ENCODE results near the gene MYPOP.

MYPOP gene

DNA sequence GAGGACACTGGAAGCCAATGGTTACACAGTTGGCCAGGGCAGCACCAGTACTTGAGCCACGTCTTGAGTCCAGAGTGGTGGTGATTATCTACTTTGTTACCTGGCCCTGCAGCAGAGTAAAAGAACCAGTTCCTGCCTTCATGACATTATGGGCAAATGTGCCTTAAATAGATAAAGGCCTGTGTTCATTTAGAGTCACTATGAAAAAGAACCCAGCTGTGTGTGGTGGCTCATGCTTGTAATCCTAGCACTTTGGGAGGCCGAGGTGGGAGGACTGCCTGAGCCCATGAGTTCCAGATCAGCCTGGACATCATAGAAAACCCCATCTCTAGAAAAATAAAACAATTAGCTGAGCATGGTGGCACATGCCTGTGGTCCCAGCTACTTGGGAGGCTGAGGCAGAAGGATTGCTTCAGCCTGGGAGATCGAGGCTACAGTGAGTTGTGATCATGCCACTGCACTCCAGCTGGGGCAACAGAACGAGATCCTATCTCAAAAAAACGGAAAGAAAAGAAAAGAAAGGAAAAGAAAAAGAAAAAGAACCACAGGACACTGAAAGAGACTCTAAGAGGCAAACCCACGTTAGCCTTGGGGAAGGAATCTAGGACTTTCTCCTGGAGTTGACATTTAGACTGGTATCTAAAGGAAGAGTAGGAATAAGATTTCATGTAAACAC is 13.1 kb downstream of the MYPOP start:
- TF ChIP-seq, protein P1, sequence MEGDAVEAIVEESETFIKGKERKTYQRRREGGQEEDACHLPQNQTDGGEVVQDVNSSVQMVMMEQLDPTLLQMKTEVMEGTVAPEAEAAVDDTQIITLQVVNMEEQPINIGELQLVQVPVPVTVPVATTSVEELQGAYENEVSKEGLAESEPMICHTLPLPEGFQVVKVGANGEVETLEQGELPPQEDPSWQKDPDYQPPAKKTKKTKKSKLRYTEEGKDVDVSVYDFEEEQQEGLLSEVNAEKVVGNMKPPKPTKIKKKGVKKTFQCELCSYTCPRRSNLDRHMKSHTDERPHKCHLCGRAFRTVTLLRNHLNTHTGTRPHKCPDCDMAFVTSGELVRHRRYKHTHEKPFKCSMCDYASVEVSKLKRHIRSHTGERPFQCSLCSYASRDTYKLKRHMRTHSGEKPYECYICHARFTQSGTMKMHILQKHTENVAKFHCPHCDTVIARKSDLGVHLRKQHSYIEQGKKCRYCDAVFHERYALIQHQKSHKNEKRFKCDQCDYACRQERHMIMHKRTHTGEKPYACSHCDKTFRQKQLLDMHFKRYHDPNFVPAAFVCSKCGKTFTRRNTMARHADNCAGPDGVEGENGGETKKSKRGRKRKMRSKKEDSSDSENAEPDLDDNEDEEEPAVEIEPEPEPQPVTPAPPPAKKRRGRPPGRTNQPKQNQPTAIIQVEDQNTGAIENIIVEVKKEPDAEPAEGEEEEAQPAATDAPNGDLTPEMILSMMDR (IDR thresholded peaks at IDR 0.05; ENCODE audit: control insufficient read depth, insufficient read depth, low read depth, low read length, missing control alignments) = no peak
- DNase-seq (ENCODE audit: low read depth) = no peak
- no peak overlapping the region for H3K4me3 ChIP-seq (ENCODE audit: control insufficient read depth, low read depth, low read length)

DNA sequence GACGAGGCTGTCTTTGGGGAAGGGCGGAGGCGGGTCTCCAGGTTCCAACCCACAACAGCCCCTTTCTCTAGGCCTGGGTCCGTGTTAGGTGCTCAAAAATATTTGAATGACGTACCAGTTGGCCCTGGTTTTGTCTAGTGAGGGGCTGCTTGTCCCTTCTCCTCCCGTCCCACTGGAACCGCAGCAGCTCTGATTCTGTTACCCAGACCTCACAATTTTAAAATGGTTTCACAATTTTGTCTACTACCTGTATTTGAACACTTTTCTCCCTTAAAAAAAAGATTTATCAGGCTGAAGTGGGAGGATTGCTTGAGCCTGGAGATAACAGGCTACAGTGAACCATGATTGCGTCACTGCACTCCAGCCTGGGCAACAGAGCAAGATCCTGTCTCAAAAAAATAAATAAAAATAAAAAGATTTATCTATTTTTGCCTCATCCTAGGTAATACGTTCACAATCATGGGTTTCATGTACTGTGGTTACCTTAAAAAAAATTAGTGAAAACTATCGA is 15.2 kb downstream of the MYPOP start:
- TF ChIP-seq, protein P1 (IDR thresholded peaks at IDR 0.05; ENCODE audit: control insufficient read depth, insufficient read depth, low read depth, low read length, missing control alignments) = no peak
- no peak for DNase-seq (ENCODE audit: low read depth)
- peak overlapping the region; percentile 62 for H3K4me3 ChIP-seq (ENCODE audit: control insufficient read depth, low read depth, low read length)

DNA sequence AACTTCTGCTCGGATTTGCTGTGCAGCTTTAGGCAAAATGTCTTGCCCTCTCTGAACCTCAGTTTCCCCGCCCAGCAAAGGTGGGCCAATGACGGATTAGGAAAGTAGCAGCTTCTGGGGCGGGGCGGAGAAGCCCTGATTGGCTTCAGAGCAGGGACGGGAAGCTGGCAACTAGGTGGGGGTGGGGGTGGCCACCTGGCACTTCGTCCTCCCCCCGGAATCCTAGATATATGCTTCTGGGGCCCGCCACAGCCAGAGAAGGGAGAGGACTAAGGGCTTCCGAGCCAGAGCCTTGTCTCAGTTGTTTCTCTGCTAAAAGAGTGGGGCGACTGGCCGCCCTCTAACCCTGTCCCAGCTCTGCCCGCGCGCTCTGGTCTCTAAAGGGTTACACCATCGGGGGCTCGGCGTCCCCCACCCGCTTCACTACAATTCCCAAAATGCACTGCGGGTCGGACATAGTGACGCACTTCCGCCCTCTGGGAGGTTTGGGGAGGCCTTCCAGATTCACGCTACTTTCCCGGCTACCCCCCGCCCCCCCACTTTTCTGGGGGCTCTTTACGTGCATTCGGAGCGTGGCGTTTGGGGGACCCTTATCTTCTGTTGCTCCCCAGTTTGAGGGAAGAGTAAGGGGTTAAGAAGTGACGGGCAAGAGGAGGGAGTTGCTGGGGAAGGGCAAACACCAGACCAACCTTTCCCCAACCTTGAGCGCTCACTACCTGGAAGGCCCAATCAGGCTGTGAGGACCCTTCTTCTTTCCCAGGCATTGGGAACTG is 15.8 kb downstream of the MYPOP start:
- H3K4me3 ChIP-seq (ENCODE audit: control insufficient read depth, low read depth, low read length) = peak overlapping the region; percentile 62
- peak; percentile 73 for DNase-seq (ENCODE audit: low read depth)
- TF ChIP-seq, protein P1 (IDR thresholded peaks at IDR 0.05; ENCODE audit: control insufficient read depth, insufficient read depth, low read depth, low read length, missing control alignments) = no peak

DNA sequence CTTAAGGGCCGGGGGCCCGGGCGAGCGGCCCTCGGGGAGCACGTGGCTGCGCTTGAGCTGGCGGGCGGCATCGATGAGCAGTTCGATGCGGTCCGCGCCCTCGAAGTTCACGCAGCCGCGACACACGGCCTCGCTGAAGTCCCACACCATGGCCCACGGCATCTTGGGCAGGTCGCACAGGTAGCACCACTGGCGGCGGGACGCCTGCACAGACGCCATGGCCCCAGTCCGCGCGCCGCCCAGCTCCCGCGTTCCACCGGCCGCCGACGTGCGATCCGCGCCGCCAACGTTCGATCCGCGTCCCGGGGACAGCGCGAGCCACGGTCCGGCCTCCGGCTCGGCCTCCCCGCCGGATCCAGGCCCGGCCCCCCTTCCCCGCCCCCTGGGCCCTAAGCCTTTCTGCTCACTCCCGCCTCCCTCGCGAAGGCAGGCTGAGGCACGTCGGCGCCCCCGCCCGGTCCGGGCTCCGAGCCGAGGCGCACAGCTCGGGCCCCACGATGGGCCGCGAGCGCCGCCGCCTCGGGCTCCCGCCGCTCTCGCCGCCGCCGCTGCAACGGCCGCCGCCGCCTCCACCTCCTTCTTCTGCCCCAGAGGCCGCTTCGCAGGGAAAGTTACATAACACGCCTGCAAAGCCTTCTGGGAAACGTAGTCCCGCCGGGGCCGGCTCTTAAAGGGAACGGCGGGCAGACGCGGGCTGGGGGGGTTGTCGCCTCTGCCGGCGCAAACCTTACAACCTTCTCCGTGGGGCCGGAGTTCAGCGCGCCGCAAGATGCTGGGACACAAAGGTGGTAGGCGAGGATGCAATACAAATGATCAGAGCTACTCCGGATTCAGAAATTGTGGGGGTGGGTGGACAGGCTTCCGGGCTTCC is 16.6 kb downstream of the MYPOP start, which contains the start of gene IRF2BP1:
IRF2BP1 (minus strand) TSS at position 586 of the 871 bp plus-strand sequence; CDS start at position 219, 367 bp downstream.
- H3K4me3 ChIP-seq (ENCODE audit: control insufficient read depth, low read depth, low read length) = peak within 1 kb of the TSS; percentile 62
- TF ChIP-seq, protein P1 (IDR thresholded peaks at IDR 0.05; ENCODE audit: control insufficient read depth, insufficient read depth, low read depth, low read length, missing control alignments) = no peak

DNA sequence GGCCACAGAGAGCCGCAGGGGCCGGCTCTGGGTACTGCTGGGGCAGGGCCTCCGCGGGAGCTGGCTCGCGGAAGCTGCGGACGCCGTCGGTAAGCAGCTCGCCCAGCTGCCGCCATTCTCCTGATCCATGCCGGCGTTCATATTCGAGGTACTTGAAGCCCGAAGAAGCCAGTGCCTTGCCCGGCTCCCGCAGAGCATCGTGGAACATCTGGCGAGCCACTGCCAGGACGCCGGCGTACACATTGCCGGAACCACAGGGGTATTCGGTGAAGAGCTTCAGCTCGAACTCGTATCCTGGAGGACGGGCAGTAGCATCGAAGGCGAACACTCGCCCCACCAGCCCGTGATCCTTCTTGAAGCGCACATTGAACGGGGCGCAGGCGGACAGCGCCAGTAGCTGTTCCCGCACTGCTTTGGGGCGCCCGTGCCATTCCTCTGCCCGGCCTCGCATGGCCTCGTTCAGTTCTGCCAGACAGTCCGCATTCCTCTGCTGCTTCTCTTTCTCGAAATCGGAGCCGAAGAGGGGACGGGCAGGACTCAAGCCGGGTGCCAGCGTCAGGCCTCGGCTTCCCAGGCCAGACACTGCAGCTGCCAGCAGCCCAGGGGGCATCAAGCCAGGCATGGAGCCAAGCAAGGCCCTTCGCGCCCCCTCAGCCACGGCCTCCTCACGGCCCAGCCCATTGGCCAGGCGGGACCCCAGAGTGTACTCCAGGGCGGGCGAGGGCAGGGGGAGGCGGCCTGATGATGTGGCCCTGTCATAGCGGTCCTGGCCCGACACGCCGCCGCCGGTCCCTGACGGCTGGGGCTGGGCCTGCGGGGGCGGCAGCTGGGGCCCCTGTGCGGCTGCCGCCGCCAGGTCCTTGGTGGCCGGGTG is 17.5 kb downstream of the MYPOP start:
- DNase-seq (ENCODE audit: low read depth) = no peak
- TF ChIP-seq, protein P1 (IDR thresholded peaks at IDR 0.05; ENCODE audit: control insufficient read depth, insufficient read depth, low read depth, low read length, missing control alignments) = no peak
- H3K4me3 ChIP-seq (ENCODE audit: control insufficient read depth, low read depth, low read length) = peak overlapping the region; percentile 62

More for the DNA sequence above, 16.6 kb downstream of the MYPOP start, which contains the start of gene IRF2BP1:
- DNase-seq (ENCODE audit: low read depth) = peak; percentile 70

Measured in AG09309 (cell line).